HuH-7.5 (cell line): Measurements from ENCODE around the gene INTS15.
"Not testable (repeated sequence)": the region's sequence is repeated elsewhere in the genome, so short reads cannot be mapped to it uniquely, and the experiment has no call there.

Experiments used
- DNase-seq: peaks from one replicate; pipeline ENCODE4 v3.0.0; 2011; ENCODE audit warnings: low spot score

INTS15 gene

GRCh38 chr7:6618621-6619020, 28.8 kb downstream of the INTS15 start:
- DNase-seq, result no peak

- no peak for DNase-seq
Measured at GRCh38 chr7:6619961-6620360, 30.1 kb downstream of the INTS15 start.

- peak; percentile 75 for DNase-seq
Measured at GRCh38 chr7:6621195-6622133, 31.6 kb downstream of the INTS15 start.

- DNase-seq, result no peak
Measured at GRCh38 chr7:6622134-6622710, 32.4 kb downstream of the INTS15 start.

GRCh38 chr7:6623589-6624245, 33.9 kb downstream of the INTS15 start:
- DNase-seq, result no peak

- no peak for DNase-seq
Measured at GRCh38 chr7:6624246-6624611, 34.4 kb downstream of the INTS15 start.

GRCh38 chr7:6628045-6628444, 38.2 kb downstream of the INTS15 start:
- DNase-seq, result no peak

GRCh38 chr7:6630007-6630849, 40.4 kb downstream of the INTS15 start:
- DNase-seq, result no peak

- no peak for DNase-seq
Measured at GRCh38 chr7:6631605-6632004, 41.8 kb downstream of the INTS15 start.

- no peak for DNase-seq
Measured at GRCh38 chr7:6634021-6634420, 44.2 kb downstream of the INTS15 start.

- DNase-seq, result not testable (repeated sequence)
Measured at GRCh38 chr7:6634971-6635370, 45.1 kb downstream of the INTS15 start.

- peak; percentile 93 for DNase-seq
Measured at GRCh38 chr7:6636741-6637543, 47.1 kb downstream of the INTS15 start, which contains the start of gene ZNF316. Gene ZNF316 (plus strand): TSS chr7:6637318. CDS start chr7:6642410, 5,092 bp downstream.

GRCh38 chr7:6637544-6638229, 47.9 kb downstream of the INTS15 start:
- peak; percentile 95 for DNase-seq

- no peak for DNase-seq
Measured at GRCh38 chr7:6639032-6639431, 49.2 kb downstream of the INTS15 start.

- no peak for DNase-seq
Measured at GRCh38 chr7:6639627-6640026, 49.8 kb downstream of the INTS15 start.

- no peak for DNase-seq
Measured at GRCh38 chr7:6640246-6640721, 50.5 kb downstream of the INTS15 start.

GRCh38 chr7:6641305-6642035, 51.6 kb downstream of the INTS15 start:
- DNase-seq, result no peak

GRCh38 chr7:6642239-6642839, 52.5 kb downstream of the INTS15 start:
- no peak for DNase-seq
